Measurements from ENCODE around the gene DNAJC18.

DNA sequence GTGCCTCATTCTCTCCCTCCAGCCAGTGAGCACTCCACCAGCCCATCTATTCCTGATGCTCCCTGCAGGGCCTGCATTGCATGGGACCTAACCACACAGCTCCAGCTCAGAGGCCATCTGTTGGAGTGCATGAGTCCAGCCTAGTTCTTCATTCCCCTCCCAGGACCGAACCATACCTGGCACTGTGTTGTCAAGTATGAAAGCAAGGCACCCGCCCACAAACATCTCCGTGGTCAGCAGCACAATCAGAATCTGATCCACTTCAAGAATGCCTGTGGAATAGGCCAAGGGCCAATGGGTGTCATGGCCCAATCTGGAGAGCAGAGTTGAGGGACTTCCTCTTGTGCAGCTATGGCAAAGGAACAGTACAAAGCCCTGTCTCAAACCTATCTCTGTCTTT lies 62.1 kb downstream of the DNAJC18 start:
- TF ChIP-seq, protein P1, sequence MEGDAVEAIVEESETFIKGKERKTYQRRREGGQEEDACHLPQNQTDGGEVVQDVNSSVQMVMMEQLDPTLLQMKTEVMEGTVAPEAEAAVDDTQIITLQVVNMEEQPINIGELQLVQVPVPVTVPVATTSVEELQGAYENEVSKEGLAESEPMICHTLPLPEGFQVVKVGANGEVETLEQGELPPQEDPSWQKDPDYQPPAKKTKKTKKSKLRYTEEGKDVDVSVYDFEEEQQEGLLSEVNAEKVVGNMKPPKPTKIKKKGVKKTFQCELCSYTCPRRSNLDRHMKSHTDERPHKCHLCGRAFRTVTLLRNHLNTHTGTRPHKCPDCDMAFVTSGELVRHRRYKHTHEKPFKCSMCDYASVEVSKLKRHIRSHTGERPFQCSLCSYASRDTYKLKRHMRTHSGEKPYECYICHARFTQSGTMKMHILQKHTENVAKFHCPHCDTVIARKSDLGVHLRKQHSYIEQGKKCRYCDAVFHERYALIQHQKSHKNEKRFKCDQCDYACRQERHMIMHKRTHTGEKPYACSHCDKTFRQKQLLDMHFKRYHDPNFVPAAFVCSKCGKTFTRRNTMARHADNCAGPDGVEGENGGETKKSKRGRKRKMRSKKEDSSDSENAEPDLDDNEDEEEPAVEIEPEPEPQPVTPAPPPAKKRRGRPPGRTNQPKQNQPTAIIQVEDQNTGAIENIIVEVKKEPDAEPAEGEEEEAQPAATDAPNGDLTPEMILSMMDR (IDR thresholded peaks at IDR 0.05; ENCODE audit: low read depth, low read length), result no peak
- TF ChIP-seq POLR2A (IDR thresholded peaks at IDR 0.05; ENCODE audit: extremely low read depth, insufficient read length), result no peak
- TF ChIP-seq MYC (IDR thresholded peaks at IDR 0.05; ENCODE audit: low read depth, low read length), result no peak
